Adipocyte (in vitro differentiated cells): ENCODE data around the gene TRAPPC11.

Source experiments
- DNase-seq: peaks from one replicate; pipeline ENCODE4 v3.0.0-alpha.2; 2015; ENCODE audit warnings: low read depth
- H3K27me3 ChIP-seq: replicated peaks from 2 replicates; pipeline ENCODE4 v1.7.0; 2013; ENCODE audit warnings: mild to moderate bottlenecking, low read length, moderate library complexity; ENCODE audit not compliant: control insufficient read depth, insufficient read depth
- H3K36me3 ChIP-seq: 2 replicates; pipeline ENCODE4 v1.7.0; 2013; ENCODE audit warnings: low read length, mild to moderate bottlenecking, moderate library complexity; ENCODE audit not compliant: control insufficient read depth, insufficient read depth, severe bottlenecking
- H3K4me1 ChIP-seq: 2 replicates; pipeline ENCODE4 v1.7.0; 2013; ENCODE audit warnings: mild to moderate bottlenecking, low read length, moderate library complexity; ENCODE audit not compliant: control insufficient read depth, insufficient read depth
- H3K4me3 ChIP-seq: 2 replicates; pipeline ENCODE4 v1.7.0; 2013; ENCODE audit warnings: mild to moderate bottlenecking, low read length, moderate library complexity
- H3K9ac ChIP-seq: 2 replicates; pipeline ENCODE4 v1.7.0; 2013; ENCODE audit warnings: mild to moderate bottlenecking, low read length, moderate library complexity
- H3K9me3 ChIP-seq: 2 replicates; pipeline ENCODE4 v1.7.0; 2013; ENCODE audit warnings: mild to moderate bottlenecking, low read length, moderate library complexity; ENCODE audit not compliant: control insufficient read depth

Gene TRAPPC11

GRCh38 chr4:183639291-183639690, 19.8 kb upstream of the TRAPPC11 start:
- H3K9me3 ChIP-seq, result no peaks in the 10 kb centered on the region
- H3K27me3 ChIP-seq, result no peaks in the 10 kb centered on the region
- no peak overlapping the region for H3K4me3 ChIP-seq
- H3K4me1 ChIP-seq, result peaks cover 23% of the 10 kb centered on the region
- H3K36me3 ChIP-seq, result peaks cover 19% of the 10 kb centered on the region
- DNase-seq, result peak; percentile 71
- H3K9ac ChIP-seq, result peak overlapping the region; percentile 50

- Histone ChIP-seq H3K9ac (no peak overlapping the region), H3K36me3 (peaks cover 77% of the 10 kb centered on the region), H3K9me3 (no peaks in the 10 kb centered on the region), H3K4me1 (no peaks in the 10 kb centered on the region), H3K27me3 (no peaks in the 10 kb centered on the region), H3K4me3 (no peak overlapping the region)
- no peak for DNase-seq
Measured at GRCh38 chr4:183645326-183645725, 13.8 kb upstream of the TRAPPC11 start.

- peaks cover 27% of the 10 kb centered on the region for H3K4me1 ChIP-seq
- peak overlapping the region; percentile 95 for H3K9ac ChIP-seq
- peaks cover 26% of the 10 kb centered on the region for H3K36me3 ChIP-seq
- no peaks in the 10 kb centered on the region for H3K27me3 ChIP-seq
- H3K4me3 ChIP-seq, result peak overlapping the region; percentile 97
- DNase-seq, result no peak
- no peaks in the 10 kb centered on the region for H3K9me3 ChIP-seq
Measured at GRCh38 chr4:183657564-183657963, 1.5 kb upstream of the TRAPPC11 start.

GRCh38 chr4:183658362-183659028, 598 bp upstream of the TRAPPC11 start:
- peaks cover 17% of the 10 kb centered on the region for H3K36me3 ChIP-seq
- DNase-seq, result peak; percentile 55
- H3K27me3 ChIP-seq, result no peaks in the 10 kb centered on the region
- H3K9me3 ChIP-seq, result no peaks in the 10 kb centered on the region
- H3K4me3 ChIP-seq, result peak overlapping the region; percentile 97
- H3K9ac ChIP-seq, result peak overlapping the region; percentile 95
- peaks cover 27% of the 10 kb centered on the region for H3K4me1 ChIP-seq

GRCh38 chr4:183659872-183660242, 764 bp downstream of the TRAPPC11 start:
- Histone ChIP-seq H3K4me3 (peak overlapping the region; percentile 97), H3K4me1 (peaks cover 27% of the 10 kb centered on the region), H3K27me3 (no peaks in the 10 kb centered on the region), H3K36me3 (peaks cover 18% of the 10 kb centered on the region), H3K9me3 (no peaks in the 10 kb centered on the region), H3K9ac (peak overlapping the region; percentile 95)
- peak; percentile 41 for DNase-seq

GRCh38 chr4:183666088-183666487, 7.0 kb downstream of the TRAPPC11 start:
- Histone ChIP-seq H3K4me3 (no peak overlapping the region), H3K36me3 (peaks cover 68% of the 10 kb centered on the region), H3K9me3 (no peaks in the 10 kb centered on the region), H3K27me3 (no peaks in the 10 kb centered on the region), H3K4me1 (no peaks in the 10 kb centered on the region), H3K9ac (no peak overlapping the region)
- no peak for DNase-seq

GRCh38 chr4:183670251-183670650, 11.2 kb downstream of the TRAPPC11 start:
- H3K9me3 ChIP-seq, result no peaks in the 10 kb centered on the region
- H3K36me3 ChIP-seq, result peaks cover 71% of the 10 kb centered on the region
- H3K4me1 ChIP-seq, result no peaks in the 10 kb centered on the region
- no peak for DNase-seq
- H3K27me3 ChIP-seq, result no peaks in the 10 kb centered on the region
- H3K9ac ChIP-seq, result no peak overlapping the region
- H3K4me3 ChIP-seq, result no peak overlapping the region

GRCh38 chr4:183670960-183671555, 12.0 kb downstream of the TRAPPC11 start:
- H3K36me3 ChIP-seq, result peaks cover 63% of the 10 kb centered on the region
- H3K27me3 ChIP-seq, result no peaks in the 10 kb centered on the region

GRCh38 chr4:183674153-183674552, 15.1 kb downstream of the TRAPPC11 start:
- no peaks in the 10 kb centered on the region for H3K27me3 ChIP-seq
- peak; percentile 32 for DNase-seq
- H3K9me3 ChIP-seq, result no peaks in the 10 kb centered on the region
- H3K4me1 ChIP-seq, result peaks cover 6% of the 10 kb centered on the region
- H3K4me3 ChIP-seq, result no peak overlapping the region
- peaks cover 62% of the 10 kb centered on the region for H3K36me3 ChIP-seq
- no peak overlapping the region for H3K9ac ChIP-seq

More at GRCh38 chr4:183670960-183671555, 12.0 kb downstream of the TRAPPC11 start:
- Histone ChIP-seq H3K9me3 (no peaks in the 10 kb centered on the region), H3K4me3 (no peak overlapping the region), H3K9ac (no peak overlapping the region), H3K4me1 (peaks cover 6% of the 10 kb centered on the region)
- DNase-seq, result no peak

- H3K4me1 ChIP-seq, result peaks cover 6% of the 10 kb centered on the region
- peak; percentile 89 for DNase-seq
- peaks cover 61% of the 10 kb centered on the region for H3K36me3 ChIP-seq
- no peak overlapping the region for H3K4me3 ChIP-seq
- H3K27me3 ChIP-seq, result no peaks in the 10 kb centered on the region
- peak overlapping the region; percentile 49 for H3K9ac ChIP-seq
- no peaks in the 10 kb centered on the region for H3K9me3 ChIP-seq
Measured at GRCh38 chr4:183675625-183676024, 16.5 kb downstream of the TRAPPC11 start.

- no peaks in the 10 kb centered on the region for H3K4me1 ChIP-seq
- H3K36me3 ChIP-seq, result peaks cover 86% of the 10 kb centered on the region
- no peaks in the 10 kb centered on the region for H3K9me3 ChIP-seq
- DNase-seq, result no peak
- H3K4me3 ChIP-seq, result no peak overlapping the region
- no peak overlapping the region for H3K9ac ChIP-seq
- H3K27me3 ChIP-seq, result no peaks in the 10 kb centered on the region
Measured at GRCh38 chr4:183681119-183681518, 22.0 kb downstream of the TRAPPC11 start.
